PC-3 (cell line): ENCODE data around the gene SFT2D1. TPM values are rescaled to one million over a fixed set of nuclear protein-coding genes. Genes with fewer than 3 reads are reported as not detected.

Experiments used
- ATAC-seq: fragments of 200-7000 bp; cut with Tn5 transposase; 2 replicates; pipeline ENCODE4 v1.9.1; 2020; ENCODE audit warnings: mild to moderate bottlenecking, moderate library complexity
- BruUV-seq: library from RNA; stranded (reverse); fragments of 400-500 nt; replicated peaks from 2 replicates; lab custom pipeline; 2021; lab: Mats Ljungman, UMichigan
- CTCF ChIA-PET: fragments of 300-600 bp; sonication (Branson Sonifier 250); formaldehyde crosslinking; loops from one replicate; lab custom pipeline; 2022; ENCODE audit warnings: antibody characterized with exemption; lab: Charles Lee
- POLR2A ChIA-PET: fragments of 300-600 bp; sonication (Branson Sonifier 250); formaldehyde crosslinking; loops from one replicate; lab custom pipeline; 2022; ENCODE audit warnings: antibody characterized with exemption; ENCODE audit not compliant: unreplicated experiment; lab: Charles Lee
- DNase-seq: peaks from one replicate; pipeline ENCODE4 v3.0.0-alpha.2; 2015
- H2AFZ ChIP-seq: fragments of 300-600 bp; sonication (generic); 2 replicates; pipeline ENCODE4 v1.6.0; 2016; ENCODE audit warnings: antibody characterized with exemption, low read length
- H3F3A ChIP-seq: fragments of 300-600 bp; sonication (generic); one replicate; pipeline ENCODE4 v1.6.0; 2017; ENCODE audit warnings: antibody characterized with exemption, low read length, control low read depth, mild to moderate bottlenecking; ENCODE audit not compliant: unreplicated experiment
- H3K27ac ChIP-seq: fragments of 300-600 bp; sonication (generic); 2 replicates; pipeline ENCODE4 v1.5.1; 2016; ENCODE audit warnings: mild to moderate bottlenecking, low read length
- H3K27me3 ChIP-seq: fragments of 300-600 bp; sonication (generic); 2 replicates; pipeline ENCODE4 v1.6.1; 2016; ENCODE audit warnings: low read length, mixed read lengths
- H3K36me3 ChIP-seq: fragments of 300-600 bp; sonication (generic); 2 replicates; pipeline ENCODE4 v1.6.1; 2016; ENCODE audit warnings: low read depth, mixed run types, low read length, mixed read lengths
- H3K4me1 ChIP-seq: fragments of 300-600 bp; sonication (generic); 2 replicates; pipeline ENCODE4 v1.5.1; 2016; ENCODE audit warnings: low read length; ENCODE audit not compliant: insufficient read depth
- H3K4me2 ChIP-seq: fragments of 300-600 bp; sonication (generic); 2 replicates; pipeline ENCODE4 v1.6.0; 2016; ENCODE audit warnings: low read length
- H3K4me3 ChIP-seq: fragments of 300-600 bp; sonication (generic); 2 replicates; pipeline ENCODE4 v1.5.1; 2016; ENCODE audit warnings: mild to moderate bottlenecking, low read length, mixed read lengths
- H3K79me2 ChIP-seq: fragments of 300-600 bp; sonication (generic); 2 replicates; pipeline ENCODE4 v1.6.1; 2017; ENCODE audit warnings: low read length, mixed read lengths
- H3K9ac ChIP-seq: fragments of 300-600 bp; sonication (generic); 2 replicates; pipeline ENCODE4 v1.6.0; 2016; ENCODE audit warnings: mild to moderate bottlenecking, low read length
- H3K9me2 ChIP-seq: fragments of 300-600 bp; sonication (generic); replicated peaks from 2 replicates; pipeline ENCODE4 v1.6.1; 2016; ENCODE audit warnings: mixed run types, low read length, mixed read lengths
- H3K9me3 ChIP-seq: fragments of 300-600 bp; sonication (generic); 2 replicates; pipeline ENCODE4 v1.6.1; 2016; ENCODE audit warnings: low read length, mixed read lengths
- H4K20me1 ChIP-seq: fragments of 300-600 bp; sonication (generic); 2 replicates; pipeline ENCODE4 v1.6.1; 2016; ENCODE audit warnings: low read length, mixed read lengths
- EZH2 ChIP-seq: fragments of 300-600 bp; sonication (generic); IDR thresholded peaks from one replicate; pipeline ENCODE4 v1.6.1; 2017; ENCODE audit warnings: antibody characterized with exemption, mild to moderate bottlenecking, low read length; ENCODE audit not compliant: unreplicated experiment
- EZH2phosphoT487 ChIP-seq: fragments of 300-600 bp; sonication (generic); IDR thresholded peaks from 2 replicates; pipeline ENCODE4 v1.6.1; 2018; ENCODE audit warnings: mild to moderate bottlenecking, antibody characterized with exemption, low read length, borderline replicate concordance
- intact Hi-C: fragments of 100-400 bp; cut with micrococcal nuclease; formaldehyde crosslinking; loops from 2 replicates; pipeline ENCODE4 v1.9.0; 2023
- total RNA-seq: library from RNA; depleted of rRNA; stranded (reverse); fragments of >200 nt; gene quantifications from 2 replicates; pipeline ENCODE4 v1.2.3, GENCODE V29; 2014
- TF ChIP-seq, protein P1 (sequence below): fragments of 300-600 bp; sonication (generic); conservative IDR thresholded peaks from 2 replicates; pipeline ENCODE4 v1.5.1; 2017; ENCODE audit warnings: antibody characterized with exemption, low read depth, mild to moderate bottlenecking, low read length

Gene SFT2D1
- total RNA-seq, 1 experiment from 2014 or later = 28.0 TPM

- no TSS peak for BruUV-seq
- CTCF ChIA-PET = no interaction called here
- intact Hi-C loops = no loop called here
- H2AFZ ChIP-seq = no peak overlapping the region
- H3K4me3 ChIP-seq = no peak overlapping the region
- DNase-seq (no peak), ATAC-seq (no peak)
- H3K36me3 ChIP-seq = no peaks in the 10 kb centered on the region
- no peaks in the 10 kb centered on the region for H4K20me1 ChIP-seq
- no peaks in the 10 kb centered on the region for H3K9me2 ChIP-seq
- no peak for TF ChIP-seq EZH2
- TF ChIP-seq, protein P1, sequence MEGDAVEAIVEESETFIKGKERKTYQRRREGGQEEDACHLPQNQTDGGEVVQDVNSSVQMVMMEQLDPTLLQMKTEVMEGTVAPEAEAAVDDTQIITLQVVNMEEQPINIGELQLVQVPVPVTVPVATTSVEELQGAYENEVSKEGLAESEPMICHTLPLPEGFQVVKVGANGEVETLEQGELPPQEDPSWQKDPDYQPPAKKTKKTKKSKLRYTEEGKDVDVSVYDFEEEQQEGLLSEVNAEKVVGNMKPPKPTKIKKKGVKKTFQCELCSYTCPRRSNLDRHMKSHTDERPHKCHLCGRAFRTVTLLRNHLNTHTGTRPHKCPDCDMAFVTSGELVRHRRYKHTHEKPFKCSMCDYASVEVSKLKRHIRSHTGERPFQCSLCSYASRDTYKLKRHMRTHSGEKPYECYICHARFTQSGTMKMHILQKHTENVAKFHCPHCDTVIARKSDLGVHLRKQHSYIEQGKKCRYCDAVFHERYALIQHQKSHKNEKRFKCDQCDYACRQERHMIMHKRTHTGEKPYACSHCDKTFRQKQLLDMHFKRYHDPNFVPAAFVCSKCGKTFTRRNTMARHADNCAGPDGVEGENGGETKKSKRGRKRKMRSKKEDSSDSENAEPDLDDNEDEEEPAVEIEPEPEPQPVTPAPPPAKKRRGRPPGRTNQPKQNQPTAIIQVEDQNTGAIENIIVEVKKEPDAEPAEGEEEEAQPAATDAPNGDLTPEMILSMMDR = no peak
- TF ChIP-seq EZH2phosphoT487 = no peak
- H3K9ac ChIP-seq = no peak overlapping the region
- no peaks in the 10 kb centered on the region for H3F3A ChIP-seq
- no peak overlapping the region for H3K27ac ChIP-seq
- no peak overlapping the region for H3K4me2 ChIP-seq
- no peaks in the 10 kb centered on the region for H3K9me3 ChIP-seq
- H3K79me2 ChIP-seq = no peaks in the 10 kb centered on the region
- H3K27me3 ChIP-seq = no peaks in the 10 kb centered on the region
- H3K4me1 ChIP-seq = 0 out of 2 replicates have a peak, but pooled peaks cover 6% of the 10 kb centered on the region
- POLR2A ChIA-PET = no interaction called here
These were observed 11.8 kb upstream of the SFT2D1 start for GRCh38 chr6:166354143-166354542.

GRCh38 chr6:166353507-166353906 is 11.2 kb upstream of the SFT2D1 start:
- Histone ChIP-seq H3K27ac (no peak overlapping the region), H3K9ac (no peak overlapping the region), H3K9me3 (no peaks in the 10 kb centered on the region), H3K4me2 (no peak overlapping the region), H3K79me2 (no peaks in the 10 kb centered on the region), H3K36me3 (no peaks in the 10 kb centered on the region), H3K4me3 (no peak overlapping the region), H3K4me1 (0 out of 2 replicates have a peak, but pooled peaks cover 6% of the 10 kb centered on the region), H3K27me3 (no peaks in the 10 kb centered on the region), H4K20me1 (no peaks in the 10 kb centered on the region), H3K9me2 (no peaks in the 10 kb centered on the region), H3F3A (no peaks in the 10 kb centered on the region), H2AFZ (no peak overlapping the region)
- TF ChIP-seq EZH2 (no peak), EZH2phosphoT487 (no peak)
- TF ChIP-seq, protein P1 = no peak
- ChIA-PET CTCF (no interaction called here), POLR2A (no interaction called here)
- no peak for ATAC-seq
- intact Hi-C loops = no loop called here
- no peak for DNase-seq
- BruUV-seq = no TSS peak

- CTCF ChIA-PET = no interaction called here
- no peaks in the 10 kb centered on the region for H4K20me1 ChIP-seq
- POLR2A ChIA-PET = no interaction called here
These were observed 10.6 kb upstream of the SFT2D1 start for GRCh38 chr6:166352923-166353322.

More at GRCh38 chr6:166352923-166353322, 10.6 kb upstream of the SFT2D1 start:
- H3K27ac ChIP-seq = no peak overlapping the region
- no peaks in the 10 kb centered on the region for H3K27me3 ChIP-seq
- no peaks in the 10 kb centered on the region for H3K9me3 ChIP-seq
- DNase-seq (no peak), ATAC-seq (no peak)
- H2AFZ ChIP-seq = no peak overlapping the region
- intact Hi-C loops = no loop called here
- no peak overlapping the region for H3K4me2 ChIP-seq
- no peaks in the 10 kb centered on the region for H3F3A ChIP-seq
- H3K36me3 ChIP-seq = no peaks in the 10 kb centered on the region
- BruUV-seq = no TSS peak
- H3K9me2 ChIP-seq = no peaks in the 10 kb centered on the region
- H3K4me3 ChIP-seq = no peak overlapping the region
- H3K9ac ChIP-seq = no peak overlapping the region
- TF ChIP-seq EZH2phosphoT487 = no peak
- TF ChIP-seq EZH2 = no peak
- TF ChIP-seq, protein P1 = no peak
- H3K79me2 ChIP-seq = no peaks in the 10 kb centered on the region
- H3K4me1 ChIP-seq = 0 out of 2 replicates have a peak, but pooled peaks cover 6% of the 10 kb centered on the region
